ENCODE results near the gene EFCAB14. TPM values are rescaled to one million over a fixed set of nuclear protein-coding genes. Genes with fewer than 3 reads are reported as not detected.
A peak's percentile ranks its signal among the peaks of the same experiment; 100 is the strongest.
"Not testable (repeated sequence)": the region's sequence is repeated elsewhere in the genome, so short reads cannot be mapped to it uniquely, and the experiment has no call there.

EFCAB14 gene, protein sequence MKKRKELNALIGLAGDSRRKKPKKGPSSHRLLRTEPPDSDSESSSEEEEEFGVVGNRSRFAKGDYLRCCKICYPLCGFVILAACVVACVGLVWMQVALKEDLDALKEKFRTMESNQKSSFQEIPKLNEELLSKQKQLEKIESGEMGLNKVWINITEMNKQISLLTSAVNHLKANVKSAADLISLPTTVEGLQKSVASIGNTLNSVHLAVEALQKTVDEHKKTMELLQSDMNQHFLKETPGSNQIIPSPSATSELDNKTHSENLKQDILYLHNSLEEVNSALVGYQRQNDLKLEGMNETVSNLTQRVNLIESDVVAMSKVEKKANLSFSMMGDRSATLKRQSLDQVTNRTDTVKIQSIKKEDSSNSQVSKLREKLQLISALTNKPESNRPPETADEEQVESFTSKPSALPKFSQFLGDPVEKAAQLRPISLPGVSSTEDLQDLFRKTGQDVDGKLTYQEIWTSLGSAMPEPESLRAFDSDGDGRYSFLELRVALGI
- total RNA-seq (2014; rRNA removed; shearing (Covaris generic)) = 46.7 and 50.3 TPM in 2 replicates

DNA sequence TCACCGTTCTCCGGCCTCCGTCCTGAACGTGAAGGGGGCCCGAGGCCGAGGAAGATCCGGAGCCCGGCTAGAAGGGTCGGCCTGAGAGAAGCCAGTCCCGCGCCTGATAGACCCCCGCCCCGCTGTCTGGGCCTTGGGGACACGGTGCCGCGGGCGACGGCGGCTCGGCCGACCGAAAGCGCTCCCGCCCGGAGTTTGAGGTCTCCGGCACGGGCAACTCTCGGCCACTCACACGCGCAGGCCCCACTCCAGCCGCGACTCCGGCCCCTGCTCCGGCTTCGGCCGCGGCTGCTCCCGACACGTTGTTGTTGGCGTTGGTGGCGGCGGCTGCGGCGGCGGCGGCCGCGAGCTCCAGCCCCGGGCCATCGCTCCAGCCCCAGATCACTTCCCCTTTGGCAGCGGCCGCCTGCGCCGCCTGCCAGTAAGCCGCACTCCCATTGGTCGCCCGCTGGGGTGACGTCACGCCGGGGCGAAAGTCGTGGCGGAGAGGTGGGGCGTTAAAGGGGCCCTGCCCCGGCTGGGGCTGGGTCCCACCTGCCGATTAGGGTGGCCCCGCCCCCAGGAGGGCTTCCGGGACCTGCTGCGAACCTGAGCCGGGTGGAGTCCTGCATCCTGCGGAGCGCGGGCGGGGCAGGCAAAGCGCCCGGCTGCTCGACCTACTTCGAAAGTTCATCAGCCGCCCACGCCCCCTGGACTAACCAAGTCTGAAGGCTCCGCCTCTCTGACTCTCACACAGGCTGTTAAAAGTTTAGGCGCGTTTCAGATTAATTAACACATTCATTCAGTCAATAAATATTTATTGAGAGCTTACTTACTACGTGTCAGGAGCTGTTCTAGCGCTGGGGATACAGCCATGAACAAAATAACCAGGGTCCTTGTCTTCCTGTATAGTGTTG, at the start of gene EFCAB14:
Gene EFCAB14, minus strand, starts transcription at position 388 of the 896 bp plus-strand sequence. CDS start 1,027 bp downstream, outside the sequence.
- Histone ChIP-seq H3K36me3 (peaks cover 12% of the 10 kb centered on the region), H3K27me3 (no peaks in the 10 kb centered on the region), H3K9me3 (replicated peaks) (no peaks in the 10 kb centered on the region), H3K27ac (peak within 1 kb of the TSS; percentile 45), H3K4me3 (peak within 1 kb of the TSS; percentile 96), H3K4me1 (no peaks in the 10 kb centered on the region; the same call in 1 of the 2 replicates)
- peak; percentile 94 to 95 for DNase-seq

DNA sequence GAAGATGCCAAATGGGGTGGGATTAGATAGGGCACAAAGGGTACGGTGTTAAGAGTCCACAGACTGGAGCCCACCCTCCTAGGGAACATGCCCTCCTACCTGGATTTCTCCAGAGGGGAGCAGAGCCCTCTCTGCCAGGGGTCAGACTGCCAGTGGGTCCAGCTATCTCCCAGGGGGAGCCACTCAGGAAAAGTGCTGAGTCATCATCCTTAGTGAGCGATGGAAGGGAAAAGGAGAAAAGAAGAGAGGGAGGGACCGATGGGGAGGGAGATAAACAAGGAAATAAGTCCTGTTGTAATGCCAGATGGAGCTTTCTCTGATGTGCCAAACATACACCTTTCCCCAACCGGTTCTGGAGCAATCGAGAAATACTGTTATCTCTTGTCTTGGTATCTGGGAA, 49.5 kb upstream of the EFCAB14 start:
- H3K4me3 ChIP-seq = no peak overlapping the region
- H3K27ac ChIP-seq = no peak overlapping the region
- no peaks in the 10 kb centered on the region for H3K4me1 ChIP-seq
- no peaks in the 10 kb centered on the region for H3K9me3 ChIP-seq (replicated peaks)
- no peaks in the 10 kb centered on the region; the same call in 1 of the 2 replicates for H3K27me3 ChIP-seq
- no peaks in the 10 kb centered on the region for H3K36me3 ChIP-seq
- no peak for DNase-seq

DNA sequence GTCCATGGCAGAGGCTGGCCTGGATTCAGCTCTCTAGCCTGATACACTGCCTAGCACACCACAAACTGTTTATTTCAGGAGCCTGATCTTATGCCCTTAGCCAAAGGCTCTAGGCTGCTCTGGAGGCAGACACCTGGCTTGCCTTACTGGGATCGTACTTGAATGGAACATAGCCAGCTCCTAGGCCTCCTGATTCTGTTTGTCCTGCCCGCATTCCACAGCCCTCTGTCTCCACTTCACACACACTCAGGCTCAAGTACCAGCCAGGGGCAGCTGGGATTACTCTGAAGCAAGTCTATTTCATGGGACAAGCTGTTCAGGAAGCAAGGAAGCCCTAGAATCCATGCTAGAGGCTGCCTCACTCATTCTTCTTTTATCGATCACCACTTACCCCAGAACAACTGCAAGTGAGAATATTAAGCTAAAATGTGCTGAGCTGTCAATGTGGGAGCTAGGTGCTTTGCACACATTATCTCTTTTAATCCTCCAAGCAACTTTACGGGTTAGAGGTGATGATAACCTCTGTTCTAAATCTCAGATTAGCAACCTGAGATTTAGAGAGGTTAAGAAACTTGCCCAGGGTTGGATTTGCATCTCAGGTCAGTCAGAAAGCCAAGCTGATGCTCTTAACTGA, 48.9 kb upstream of the EFCAB14 start:
- H3K4me1 ChIP-seq = no peaks in the 10 kb centered on the region
- H3K9me3 ChIP-seq (replicated peaks) = no peaks in the 10 kb centered on the region
- no peak overlapping the region for H3K27ac ChIP-seq
- H3K36me3 ChIP-seq = no peaks in the 10 kb centered on the region
- H3K27me3 ChIP-seq = no peaks in the 10 kb centered on the region; the same call in 1 of the 2 replicates
- no peak overlapping the region for H3K4me3 ChIP-seq
- DNase-seq = no peak

DNA sequence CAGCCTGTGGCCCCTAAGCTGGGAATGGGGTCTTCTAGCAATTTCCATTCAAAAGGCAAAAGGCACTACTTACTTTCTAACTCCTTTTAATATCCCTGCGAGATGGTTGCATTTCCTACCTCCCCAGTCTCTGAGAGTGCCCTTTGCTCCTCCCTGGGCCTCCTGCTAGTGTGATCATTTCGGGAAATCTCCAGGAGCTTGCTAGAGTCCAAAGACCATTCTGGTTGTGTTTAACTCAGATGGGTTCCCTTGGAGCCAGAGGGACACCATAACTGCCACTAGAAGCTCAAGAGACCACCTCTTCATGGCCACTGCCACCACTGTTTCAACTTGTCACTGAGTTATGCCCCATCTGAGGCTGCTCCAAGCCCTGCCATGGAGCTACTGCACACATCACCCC, 45.5 kb upstream of the EFCAB14 start:
- Histone ChIP-seq H3K9me3 (replicated peaks) (no peaks in the 10 kb centered on the region), H3K27me3 (peaks cover under 1% of the 10 kb centered on the region; the same call in 1 of the 2 replicates), H3K4me3 (no peak overlapping the region), H3K4me1 (no peaks in the 10 kb centered on the region), H3K36me3 (no peaks in the 10 kb centered on the region), H3K27ac (no peak overlapping the region)
- no peak for DNase-seq

DNA sequence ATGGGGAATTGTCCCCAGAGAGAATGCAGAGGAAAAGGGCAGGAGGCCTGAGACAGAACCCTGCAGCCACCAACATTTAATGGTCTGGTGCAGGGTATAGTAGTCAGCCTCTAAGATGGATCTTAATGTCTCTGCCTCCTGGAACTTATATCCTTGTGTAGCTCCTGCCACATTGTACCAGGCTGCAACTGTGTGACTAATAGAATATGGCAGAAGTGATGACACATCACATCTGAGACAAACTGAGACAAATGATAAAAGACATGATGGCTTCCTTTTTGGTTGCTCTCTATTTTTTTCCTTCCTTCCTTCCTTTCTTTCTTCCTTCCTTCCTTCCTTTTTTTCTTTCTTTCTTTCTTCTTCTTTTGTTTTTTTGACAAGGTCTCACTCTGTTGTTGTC, 42.8 kb upstream of the EFCAB14 start:
- peaks cover 8% of the 10 kb centered on the region for H3K27me3 ChIP-seq
- H3K9me3 ChIP-seq (replicated peaks) = no peaks in the 10 kb centered on the region
- no peak for DNase-seq
- no peak overlapping the region for H3K4me3 ChIP-seq
- no peaks in the 10 kb centered on the region for H3K4me1 ChIP-seq
- no peaks in the 10 kb centered on the region for H3K36me3 ChIP-seq
- H3K27ac ChIP-seq = no peak overlapping the region

DNA sequence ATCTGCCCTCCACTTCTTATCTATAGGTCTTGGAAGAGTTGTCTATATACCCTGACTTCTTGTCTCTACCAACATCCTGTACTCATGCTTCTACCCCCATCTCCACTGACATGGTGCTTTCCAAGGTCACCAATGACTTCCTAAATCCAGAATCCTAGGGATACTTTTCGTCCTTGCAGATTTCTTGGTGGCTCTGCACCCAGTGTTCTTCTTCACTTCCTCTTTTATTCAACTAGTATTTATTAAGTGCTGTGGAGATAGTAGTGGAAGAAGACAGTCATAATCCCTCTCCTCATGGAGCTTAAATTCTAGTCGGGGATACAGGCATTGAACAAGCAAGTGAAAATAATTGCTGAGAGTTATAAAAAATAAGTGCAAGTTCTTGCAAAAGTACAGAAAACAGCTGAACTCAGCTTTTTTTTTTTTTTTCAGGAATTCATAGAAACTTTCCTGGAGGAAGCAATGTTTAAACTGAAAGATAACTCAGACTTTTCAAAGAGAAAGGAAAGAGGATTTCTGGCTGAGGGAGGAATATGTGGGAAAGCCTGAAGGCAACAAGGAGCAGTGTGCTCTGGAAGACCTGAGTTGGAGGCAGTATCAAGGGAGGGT, 41.7 kb upstream of the EFCAB14 start:
- Histone ChIP-seq H3K36me3 (no peaks in the 10 kb centered on the region), H3K4me3 (no peak overlapping the region), H3K27ac (no peak overlapping the region), H3K4me1 (no peaks in the 10 kb centered on the region), H3K9me3 (replicated peaks) (no peaks in the 10 kb centered on the region), H3K27me3 (peaks cover 8% of the 10 kb centered on the region)
- no peak for DNase-seq

DNA sequence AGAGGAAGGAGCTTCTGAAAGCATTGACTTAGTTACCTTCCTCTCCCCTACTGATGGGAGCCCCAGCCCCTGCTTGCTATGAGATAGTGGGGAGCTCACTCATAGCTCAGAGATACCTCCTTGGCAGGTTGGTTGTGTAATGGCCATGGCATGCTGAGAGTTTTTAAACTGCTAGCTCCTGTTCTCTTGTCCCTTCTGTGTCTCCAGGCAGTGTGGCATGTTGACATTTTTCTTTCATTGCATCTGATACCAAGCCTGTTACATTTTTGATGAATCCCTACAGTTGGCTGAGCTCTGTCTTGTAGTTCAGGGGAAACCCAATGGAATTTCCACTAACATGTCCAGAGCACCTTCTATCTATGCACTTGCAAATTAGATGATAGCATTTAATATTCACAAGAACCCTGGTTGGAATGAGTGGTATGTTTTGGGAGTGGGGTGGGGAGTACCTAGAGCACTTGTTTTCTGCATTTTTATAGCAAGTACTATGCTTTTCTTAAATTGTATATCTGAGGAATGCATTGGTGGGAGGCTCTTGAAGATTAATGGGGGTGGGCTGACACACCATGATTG, 39.1 kb upstream of the EFCAB14 start:
- Histone ChIP-seq H3K9me3 (replicated peaks) (no peaks in the 10 kb centered on the region), H3K4me1 (no peaks in the 10 kb centered on the region), H3K4me3 (no peak overlapping the region), H3K36me3 (no peaks in the 10 kb centered on the region), H3K27ac (no peak overlapping the region), H3K27me3 (peaks cover 8% of the 10 kb centered on the region; the same call in 1 of the 2 replicates)
- DNase-seq = no peak

DNA sequence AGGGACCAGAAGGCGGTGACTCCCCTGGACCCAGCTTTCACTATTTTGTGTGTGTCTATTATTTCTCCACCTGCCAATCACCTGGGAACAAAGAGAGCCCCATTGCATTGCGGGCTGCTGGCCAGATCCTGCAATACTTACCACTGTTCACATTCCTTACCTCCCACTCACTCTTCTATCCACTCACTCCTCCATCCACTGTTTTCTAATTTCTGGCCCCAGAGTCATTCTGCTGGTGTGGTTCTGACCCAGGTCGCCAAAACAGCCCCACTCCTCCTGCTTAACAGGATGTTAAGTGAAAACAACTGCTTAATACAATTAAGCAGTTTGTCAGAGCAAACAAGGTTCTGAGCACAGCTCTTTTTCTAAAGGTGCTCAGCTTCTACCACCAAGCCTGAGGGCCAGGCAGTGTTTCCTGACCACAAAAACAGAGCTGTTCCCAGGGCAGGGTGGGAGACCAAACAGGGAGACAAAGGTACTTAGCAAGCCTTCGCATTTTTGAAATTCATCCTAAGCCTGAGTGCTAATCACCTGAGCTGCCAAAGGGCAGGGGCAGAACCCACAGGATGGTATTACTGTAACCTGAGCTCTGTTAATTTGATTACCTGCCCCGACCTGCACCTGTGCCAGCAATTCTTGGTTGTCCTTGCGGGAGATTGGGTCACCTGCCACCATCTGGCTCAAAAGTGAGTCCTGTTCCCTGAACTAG, 38.5 kb upstream of the EFCAB14 start:
- H3K9me3 ChIP-seq (replicated peaks) = no peaks in the 10 kb centered on the region

DNA sequence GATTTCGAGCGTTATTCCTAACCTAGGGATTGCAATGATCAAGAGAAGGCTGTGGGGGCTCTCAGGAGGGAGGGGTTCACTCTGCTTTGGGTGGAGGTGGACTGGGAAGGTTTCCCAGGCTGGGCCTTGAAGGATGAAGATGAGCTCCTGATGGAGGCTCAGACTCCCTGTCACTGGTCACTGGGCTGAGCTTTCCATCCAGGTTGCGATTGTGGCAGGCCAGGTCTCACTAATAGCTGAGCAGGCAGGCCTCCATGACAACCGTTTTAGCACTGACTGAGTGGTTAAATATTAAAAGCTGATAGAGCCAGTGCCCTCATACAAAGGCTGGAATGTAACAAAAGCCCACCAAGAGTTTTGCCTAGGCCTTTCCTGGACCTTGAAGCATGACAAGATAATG, 36.2 kb upstream of the EFCAB14 start:
- Histone ChIP-seq H3K9me3 (replicated peaks) (no peaks in the 10 kb centered on the region), H3K4me1 (no peaks in the 10 kb centered on the region), H3K27ac (no peak overlapping the region), H3K36me3 (no peaks in the 10 kb centered on the region), H3K4me3 (no peak overlapping the region), H3K27me3 (peaks cover 16% of the 10 kb centered on the region)
- DNase-seq = no peak

More for the DNA sequence above, 38.5 kb upstream of the EFCAB14 start:
- Histone ChIP-seq H3K4me3 (no peak overlapping the region), H3K27ac (no peak overlapping the region), H3K36me3 (no peaks in the 10 kb centered on the region), H3K4me1 (no peaks in the 10 kb centered on the region), H3K27me3 (peaks cover 8% of the 10 kb centered on the region; the same call in 1 of the 2 replicates)
- DNase-seq = no peak

DNA sequence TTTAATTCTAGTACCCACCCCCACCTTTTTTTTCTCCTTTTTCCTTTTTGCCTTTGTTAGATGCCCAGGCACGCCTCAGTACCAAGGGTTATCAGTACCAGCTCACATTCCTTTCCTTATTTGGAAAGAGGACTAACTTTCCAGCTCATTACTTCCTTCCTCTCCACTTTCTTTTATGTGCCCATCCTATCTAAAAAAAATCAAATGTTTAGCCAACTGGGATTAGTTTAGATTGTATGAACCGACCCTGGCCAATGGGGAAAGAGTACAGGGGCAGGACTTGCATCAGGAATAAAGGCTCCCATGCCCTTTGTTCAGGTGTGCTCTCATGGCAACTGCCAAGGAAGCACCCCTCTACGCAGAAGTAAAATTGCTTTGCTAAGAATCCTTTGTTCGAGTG, 35.8 kb upstream of the EFCAB14 start:
- H3K9me3 ChIP-seq (replicated peaks); H3K27ac ChIP-seq; H3K36me3 ChIP-seq; H3K4me1 ChIP-seq; DNase-seq; H3K4me3 ChIP-seq: not testable (repeated sequence)
- peaks cover 20% of the 10 kb centered on the region for H3K27me3 ChIP-seq

DNA sequence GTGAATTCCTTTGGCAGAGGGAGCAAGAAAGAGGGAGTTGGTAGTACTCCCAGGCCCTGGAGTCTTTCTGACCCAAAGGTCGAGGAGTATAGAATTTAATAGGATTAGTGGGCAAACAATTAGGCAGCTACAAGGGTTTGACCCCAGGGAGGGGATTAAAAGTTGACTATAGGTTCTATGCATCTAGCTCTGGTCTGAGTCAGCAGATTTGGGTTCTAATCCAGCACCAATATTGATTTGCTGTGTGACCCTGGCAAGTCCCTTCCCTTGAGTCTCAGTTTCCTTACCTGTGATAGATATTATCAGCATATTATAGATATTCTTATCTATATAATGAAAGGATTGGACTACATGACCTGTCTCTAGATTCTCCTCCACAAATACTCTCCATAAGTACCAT, 35.1 kb upstream of the EFCAB14 start:
- Histone ChIP-seq H3K27me3 (peaks cover 16% of the 10 kb centered on the region), H3K36me3 (no peaks in the 10 kb centered on the region)
- DNase-seq = no peak

DNA sequence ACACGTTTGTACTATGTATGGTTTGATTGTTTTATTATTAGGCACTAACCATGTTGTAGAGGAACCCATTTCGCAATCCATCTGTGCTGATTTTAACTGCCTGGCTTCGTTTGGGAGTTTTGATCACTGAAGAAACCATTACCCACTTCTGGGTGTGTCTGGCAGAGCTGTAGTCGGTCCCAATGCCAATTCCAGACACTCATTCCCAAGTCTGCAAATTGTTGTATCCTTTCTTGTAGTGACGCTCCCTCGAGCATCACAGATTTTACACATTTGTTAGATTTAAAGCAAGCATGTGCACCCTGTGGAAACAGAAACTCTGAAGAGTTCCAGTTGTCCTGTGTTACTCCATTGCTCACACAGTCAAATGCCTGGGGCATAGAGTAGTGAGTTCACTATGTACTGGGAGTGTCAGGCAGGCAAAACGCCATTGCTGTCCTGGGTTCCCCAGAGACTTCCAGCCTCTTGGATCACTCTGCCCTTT, 31.0 kb upstream of the EFCAB14 start:
- no peak for DNase-seq
- H3K27ac ChIP-seq = no peak overlapping the region
- H3K4me3 ChIP-seq = no peak overlapping the region
- no peaks in the 10 kb centered on the region for H3K4me1 ChIP-seq
- no peaks in the 10 kb centered on the region for H3K36me3 ChIP-seq
- H3K27me3 ChIP-seq = peaks cover 12% of the 10 kb centered on the region
- H3K9me3 ChIP-seq (replicated peaks) = no peaks in the 10 kb centered on the region

More for the DNA sequence above, 35.1 kb upstream of the EFCAB14 start:
- Histone ChIP-seq H3K4me3 (no peak overlapping the region), H3K4me1 (no peaks in the 10 kb centered on the region), H3K27ac (no peak overlapping the region), H3K9me3 (replicated peaks) (no peaks in the 10 kb centered on the region)

DNA sequence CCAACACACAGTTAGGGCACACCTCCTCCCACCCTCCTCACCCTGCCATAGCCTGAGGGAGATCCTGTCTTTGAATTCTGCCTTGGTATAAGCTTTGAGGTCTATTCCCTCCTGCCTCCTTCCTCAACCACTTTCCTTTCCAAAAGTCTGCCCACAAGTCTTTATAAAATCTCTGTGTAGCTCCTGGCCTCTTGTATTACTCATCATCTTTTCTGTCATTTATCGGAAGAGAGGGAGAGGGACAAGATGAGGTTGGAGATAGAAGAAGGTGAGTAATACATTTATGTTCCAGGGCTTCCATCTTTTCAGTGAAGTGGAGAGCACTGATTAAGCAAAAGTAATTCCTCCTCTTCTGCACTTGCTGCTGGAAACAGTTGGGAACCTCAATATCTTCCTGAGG, 30.5 kb upstream of the EFCAB14 start:
- Histone ChIP-seq H3K36me3 (no peaks in the 10 kb centered on the region), H3K9me3 (replicated peaks) (no peaks in the 10 kb centered on the region), H3K4me1 (no peaks in the 10 kb centered on the region), H3K27me3 (peaks cover 12% of the 10 kb centered on the region), H3K27ac (no peak overlapping the region), H3K4me3 (no peak overlapping the region)
- DNase-seq = no peak

All from SJCRH30 (cell line).